HL-60 (cell line): ENCODE results near the gene INTS1.

ENCODE experiments used
- GABPA ChIP-seq: IDR thresholded peaks from 2 replicates; pipeline ENCODE4 v1.6.1; 2012; ENCODE audit warnings: low read depth
- POLR2AphosphoS5 ChIP-seq: IDR thresholded peaks from 2 replicates; pipeline ENCODE4 v1.6.1; 2012; ENCODE audit warnings: low read depth
- SPI1 ChIP-seq: IDR thresholded peaks from 2 replicates; pipeline ENCODE4 v1.6.1; 2012; ENCODE audit warnings: low read depth, mild to moderate bottlenecking, borderline replicate concordance
- TF ChIP-seq, protein P1 (sequence below): IDR thresholded peaks from one replicate; pipeline ENCODE4 v1.5.1; 2011; ENCODE audit warnings: low read length, control low read depth, inconsistent platforms; ENCODE audit not compliant: insufficient read depth
- TF ChIP-seq, protein P2 (sequence below): IDR thresholded peaks from 2 replicates; pipeline ENCODE4 v1.6.1; 2012; ENCODE audit warnings: low read depth; ENCODE audit not compliant: insufficient replicate concordance

DNA sequence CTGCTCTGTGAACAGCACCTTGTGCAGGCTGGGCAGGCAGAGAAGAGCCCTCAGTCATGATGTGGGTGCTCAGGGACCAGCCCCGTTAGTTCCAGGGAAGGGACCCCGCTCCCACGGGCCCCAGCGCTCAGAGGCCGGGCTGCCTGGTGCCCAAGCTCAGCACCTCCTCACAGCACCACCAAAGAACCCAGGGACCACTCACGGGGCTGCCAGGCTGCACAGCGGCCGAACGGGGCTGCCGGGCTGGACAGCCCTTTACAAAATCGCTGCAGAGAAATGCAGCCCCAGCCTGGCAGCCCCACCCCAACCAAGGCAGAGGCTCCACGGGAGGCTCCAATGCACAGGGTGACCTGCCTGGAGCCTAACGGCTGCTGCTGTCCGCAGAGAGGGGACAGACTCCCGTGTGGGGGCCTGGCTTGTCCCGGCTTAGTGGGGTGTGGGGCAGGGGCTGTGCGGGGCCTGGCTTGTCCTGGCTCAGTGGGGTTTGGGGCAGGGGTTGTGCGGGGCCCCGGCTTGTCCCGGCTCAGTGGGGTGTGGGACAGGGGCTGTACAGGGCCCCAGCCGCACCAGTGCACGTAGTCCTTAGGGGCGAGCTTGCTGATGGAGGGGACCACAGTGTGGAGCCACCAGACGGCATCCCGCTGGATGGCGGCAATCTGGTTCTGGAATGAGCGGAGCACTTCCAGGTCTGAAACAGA is 9.2 kb downstream of the INTS1 start:
- TF ChIP-seq GABPA (no peak), POLR2AphosphoS5 (no peak), SPI1 (no peak)
- TF ChIP-seq, protein P1, sequence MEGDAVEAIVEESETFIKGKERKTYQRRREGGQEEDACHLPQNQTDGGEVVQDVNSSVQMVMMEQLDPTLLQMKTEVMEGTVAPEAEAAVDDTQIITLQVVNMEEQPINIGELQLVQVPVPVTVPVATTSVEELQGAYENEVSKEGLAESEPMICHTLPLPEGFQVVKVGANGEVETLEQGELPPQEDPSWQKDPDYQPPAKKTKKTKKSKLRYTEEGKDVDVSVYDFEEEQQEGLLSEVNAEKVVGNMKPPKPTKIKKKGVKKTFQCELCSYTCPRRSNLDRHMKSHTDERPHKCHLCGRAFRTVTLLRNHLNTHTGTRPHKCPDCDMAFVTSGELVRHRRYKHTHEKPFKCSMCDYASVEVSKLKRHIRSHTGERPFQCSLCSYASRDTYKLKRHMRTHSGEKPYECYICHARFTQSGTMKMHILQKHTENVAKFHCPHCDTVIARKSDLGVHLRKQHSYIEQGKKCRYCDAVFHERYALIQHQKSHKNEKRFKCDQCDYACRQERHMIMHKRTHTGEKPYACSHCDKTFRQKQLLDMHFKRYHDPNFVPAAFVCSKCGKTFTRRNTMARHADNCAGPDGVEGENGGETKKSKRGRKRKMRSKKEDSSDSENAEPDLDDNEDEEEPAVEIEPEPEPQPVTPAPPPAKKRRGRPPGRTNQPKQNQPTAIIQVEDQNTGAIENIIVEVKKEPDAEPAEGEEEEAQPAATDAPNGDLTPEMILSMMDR: no peak
- TF ChIP-seq, protein P2, sequence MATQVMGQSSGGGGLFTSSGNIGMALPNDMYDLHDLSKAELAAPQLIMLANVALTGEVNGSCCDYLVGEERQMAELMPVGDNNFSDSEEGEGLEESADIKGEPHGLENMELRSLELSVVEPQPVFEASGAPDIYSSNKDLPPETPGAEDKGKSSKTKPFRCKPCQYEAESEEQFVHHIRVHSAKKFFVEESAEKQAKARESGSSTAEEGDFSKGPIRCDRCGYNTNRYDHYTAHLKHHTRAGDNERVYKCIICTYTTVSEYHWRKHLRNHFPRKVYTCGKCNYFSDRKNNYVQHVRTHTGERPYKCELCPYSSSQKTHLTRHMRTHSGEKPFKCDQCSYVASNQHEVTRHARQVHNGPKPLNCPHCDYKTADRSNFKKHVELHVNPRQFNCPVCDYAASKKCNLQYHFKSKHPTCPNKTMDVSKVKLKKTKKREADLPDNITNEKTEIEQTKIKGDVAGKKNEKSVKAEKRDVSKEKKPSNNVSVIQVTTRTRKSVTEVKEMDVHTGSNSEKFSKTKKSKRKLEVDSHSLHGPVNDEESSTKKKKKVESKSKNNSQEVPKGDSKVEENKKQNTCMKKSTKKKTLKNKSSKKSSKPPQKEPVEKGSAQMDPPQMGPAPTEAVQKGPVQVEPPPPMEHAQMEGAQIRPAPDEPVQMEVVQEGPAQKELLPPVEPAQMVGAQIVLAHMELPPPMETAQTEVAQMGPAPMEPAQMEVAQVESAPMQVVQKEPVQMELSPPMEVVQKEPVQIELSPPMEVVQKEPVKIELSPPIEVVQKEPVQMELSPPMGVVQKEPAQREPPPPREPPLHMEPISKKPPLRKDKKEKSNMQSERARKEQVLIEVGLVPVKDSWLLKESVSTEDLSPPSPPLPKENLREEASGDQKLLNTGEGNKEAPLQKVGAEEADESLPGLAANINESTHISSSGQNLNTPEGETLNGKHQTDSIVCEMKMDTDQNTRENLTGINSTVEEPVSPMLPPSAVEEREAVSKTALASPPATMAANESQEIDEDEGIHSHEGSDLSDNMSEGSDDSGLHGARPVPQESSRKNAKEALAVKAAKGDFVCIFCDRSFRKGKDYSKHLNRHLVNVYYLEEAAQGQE: no peak
